HEK293T (cell line): ENCODE data around the gene CCDC183.

Experiments
- ARNT ChIP-seq: fragments of 450-650 bp; IDR thresholded peaks from 2 replicates; pipeline ENCODE4 v1.6.1; 2017; ENCODE audit warnings: mild to moderate bottlenecking
- BHLHE40 ChIP-seq: fragments of 450-650 bp; IDR thresholded peaks from 2 replicates; pipeline ENCODE4 v1.6.1; 2016; ENCODE audit warnings: mild to moderate bottlenecking, moderate library complexity, borderline replicate concordance
- ELF4 ChIP-seq: fragments of 450-650 bp; IDR thresholded peaks from 2 replicates; pipeline ENCODE4 v1.6.1; 2017; ENCODE audit warnings: antibody characterized with exemption
- FOXM1 ChIP-seq: fragments of 450-650 bp; IDR thresholded peaks from 2 replicates; pipeline ENCODE4 v1.6.1; 2017; ENCODE audit warnings: mild to moderate bottlenecking, borderline replicate concordance
- HDGF ChIP-seq: fragments of 450-650 bp; IDR thresholded peaks from 2 replicates; pipeline ENCODE4 v1.6.1; 2017; ENCODE audit warnings: antibody characterized with exemption, borderline replicate concordance
- L3MBTL2 ChIP-seq: fragments of 450-650 bp; conservative IDR thresholded peaks from 2 replicates; pipeline ENCODE4 v1.6.1; 2016; ENCODE audit warnings: mild to moderate bottlenecking
- LEF1 ChIP-seq: fragments of 450-650 bp; IDR thresholded peaks from 2 replicates; pipeline ENCODE4 v1.6.1; 2017; ENCODE audit warnings: mild to moderate bottlenecking, borderline replicate concordance
- NFRKB ChIP-seq: fragments of 450-650 bp; IDR thresholded peaks from 2 replicates; pipeline ENCODE4 v1.6.1; 2016; ENCODE audit warnings: mild to moderate bottlenecking, moderate library complexity
- SP1 ChIP-seq: fragments of 450-650 bp; IDR thresholded peaks from 2 replicates; pipeline ENCODE4 v1.6.1; 2017
- SUZ12 ChIP-seq: fragments of 450-650 bp; IDR thresholded peaks from 2 replicates; pipeline ENCODE4 v1.6.1; 2016; ENCODE audit warnings: mild to moderate bottlenecking
- TARDBP ChIP-seq: fragments of 450-650 bp; IDR thresholded peaks from 2 replicates; pipeline ENCODE4 v1.6.1; 2016
- ZNF384 ChIP-seq: fragments of 450-650 bp; IDR thresholded peaks from 2 replicates; pipeline ENCODE4 v1.6.1; 2016

DNA sequence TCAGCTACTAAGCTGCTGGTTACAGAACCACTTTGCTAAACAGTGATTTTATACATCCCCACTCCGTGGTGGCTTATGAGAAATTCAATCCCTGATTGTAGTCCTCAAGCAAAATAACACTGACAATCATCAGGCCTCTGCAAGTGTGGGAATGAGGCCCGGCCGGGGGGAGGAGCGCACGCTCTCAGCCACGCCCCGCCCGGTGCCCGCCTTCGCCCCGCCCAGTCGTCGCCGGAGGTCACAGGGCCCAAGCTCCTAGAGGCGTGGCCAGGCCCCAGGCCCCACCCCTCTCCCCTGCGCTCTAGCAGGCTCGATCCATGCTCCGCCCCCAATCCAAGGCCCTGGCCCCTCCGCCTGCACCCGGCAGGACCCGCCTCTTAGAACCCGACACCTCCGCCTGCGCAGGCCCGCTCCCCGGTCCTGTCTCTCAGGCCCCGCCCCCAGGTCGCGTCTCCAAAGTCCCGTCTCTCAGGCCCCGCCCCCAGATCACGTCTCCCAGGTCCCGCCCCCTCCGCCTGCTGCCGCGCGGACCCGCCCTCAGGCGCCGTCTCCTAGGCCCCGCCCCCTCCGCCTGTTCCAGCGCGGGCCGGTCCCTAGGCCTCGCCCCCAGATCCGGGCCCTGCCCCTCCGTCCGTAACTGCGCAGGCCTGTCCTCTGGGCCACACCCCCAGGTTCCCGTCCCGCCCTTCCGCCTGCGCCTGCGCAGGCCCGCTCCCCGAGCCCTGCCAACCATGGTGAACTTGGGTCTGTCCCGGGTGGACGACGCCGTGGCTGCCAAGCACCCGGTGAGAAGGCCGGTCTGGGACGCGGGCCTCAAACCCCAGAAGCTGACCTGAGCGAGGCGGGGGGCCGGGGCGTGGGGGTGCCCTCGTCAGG is 5.3 kb upstream of the CCDC183 start, which contains the start of gene TMEM141:
- TF ChIP-seq HDGF (no peak; the same call in 1 of the 2 replicates), TARDBP (no peak), ELF4 (no peak), NFRKB (no peak), SP1 (no peak), BHLHE40 (no peak), SUZ12 (no peak), ZNF384 (no peak), ARNT (no peak), FOXM1 (no peak), L3MBTL2 (peak; percentile 83), LEF1 (no peak)
